ENCODE results near the gene GNG11. TPM values are rescaled to one million over a fixed set of nuclear protein-coding genes. Genes with fewer than 3 reads are reported as not detected.

Gene GNG11
- total RNA-seq, 1 experiment from 2014 or later, result 7.0 TPM

- ChIA-PET POLR2A (no interaction called here), CTCF (no interaction called here)
- no peaks in the 10 kb centered on the region for H3K27me3 ChIP-seq (ENCODE audit: control insufficient read depth, insufficient read depth, low read length)
- no peaks in the 10 kb centered on the region for H3K4me1 ChIP-seq (ENCODE audit: control insufficient read depth, insufficient read depth, low read length)
- TF ChIP-seq SIN3A (IDR thresholded peaks at IDR 0.05; ENCODE audit: borderline replicate concordance, insufficient read depth, low read depth, low read length), result no peak
- TF ChIP-seq REST (IDR thresholded peaks at IDR 0.05; ENCODE audit: insufficient read depth in 1 of 2, low read depth in 2 of 2, low read length in 1 of 2), result no peak
- TF ChIP-seq CTCF (IDR thresholded peaks at IDR 0.05), result no peak
- no peak for TF ChIP-seq TCF7L2 (IDR thresholded peaks at IDR 0.05; ENCODE audit: low read depth, low read length)
- TF ChIP-seq POLR2AphosphoS5 (IDR thresholded peaks at IDR 0.05; ENCODE audit: low read depth, low read length), result no peak
- no TSS peak for BruUV-seq (replicated peaks)
- DNase-seq (ENCODE audit: low read depth, low spot score), result no peak
- H3K36me3 ChIP-seq (ENCODE audit: control insufficient read depth, insufficient read depth, low read length), result no peaks in the 10 kb centered on the region
- intact Hi-C loops (cut with micrococcal nuclease; ENCODE audit: unreplicated experiment), result no loop called here
- no peak overlapping the region for H3K4me3 ChIP-seq (ENCODE audit: low read depth in 2 of 2, low read length in 2 of 2)
- H3K9me3 ChIP-seq (ENCODE audit: control insufficient read depth, insufficient read depth, low read depth, low read length), result no peaks in the 10 kb centered on the region
- ATAC-seq, result no peak
- H3K27ac ChIP-seq (ENCODE audit: low read length), result no peak overlapping the region
- in situ Hi-C loops (cut with HindIII; ENCODE audit: low pct_unique_long_range_greater_than_20kb, low sequenced_read_pairs), result no loop called here
Measured at GRCh38 chr7:93957767-93958166, 36.2 kb downstream of the GNG11 start.

- ChIA-PET POLR2A (no interaction called here), CTCF (no interaction called here)
- Histone ChIP-seq H3K36me3 (ENCODE audit: control insufficient read depth, insufficient read depth, low read length) (no peaks in the 10 kb centered on the region), H3K27me3 (ENCODE audit: control insufficient read depth, insufficient read depth, low read length) (no peaks in the 10 kb centered on the region), H3K4me1 (ENCODE audit: control insufficient read depth, insufficient read depth, low read length) (no peaks in the 10 kb centered on the region), H3K27ac (ENCODE audit: low read length) (no peak overlapping the region), H3K9me3 (ENCODE audit: control insufficient read depth, insufficient read depth, low read depth, low read length) (no peaks in the 10 kb centered on the region), H3K4me3 (ENCODE audit: low read depth in 2 of 2, low read length in 2 of 2) (no peak overlapping the region)
- DNase-seq (ENCODE audit: low read depth, low spot score) (no peak), ATAC-seq (no peak)
- no peak for TF ChIP-seq TCF7L2 (IDR thresholded peaks at IDR 0.05; ENCODE audit: low read depth, low read length)
- no peak for TF ChIP-seq POLR2AphosphoS5 (IDR thresholded peaks at IDR 0.05; ENCODE audit: low read depth, low read length)
- no peak for TF ChIP-seq CTCF (IDR thresholded peaks at IDR 0.05)
- TF ChIP-seq REST (IDR thresholded peaks at IDR 0.05; ENCODE audit: insufficient read depth in 1 of 2, low read depth in 2 of 2, low read length in 1 of 2), result no peak
- no peak for TF ChIP-seq SIN3A (IDR thresholded peaks at IDR 0.05; ENCODE audit: borderline replicate concordance, insufficient read depth, low read depth, low read length)
- BruUV-seq (replicated peaks), result no TSS peak
- in situ Hi-C loops (cut with HindIII; ENCODE audit: low pct_unique_long_range_greater_than_20kb, low sequenced_read_pairs), result no loop called here
- intact Hi-C loops (cut with micrococcal nuclease; ENCODE audit: unreplicated experiment), result no loop called here
Measured at GRCh38 chr7:93958216-93958615, 36.7 kb downstream of the GNG11 start.
